ENCODE results near the gene COG5.

The COG5 gene

DNA sequence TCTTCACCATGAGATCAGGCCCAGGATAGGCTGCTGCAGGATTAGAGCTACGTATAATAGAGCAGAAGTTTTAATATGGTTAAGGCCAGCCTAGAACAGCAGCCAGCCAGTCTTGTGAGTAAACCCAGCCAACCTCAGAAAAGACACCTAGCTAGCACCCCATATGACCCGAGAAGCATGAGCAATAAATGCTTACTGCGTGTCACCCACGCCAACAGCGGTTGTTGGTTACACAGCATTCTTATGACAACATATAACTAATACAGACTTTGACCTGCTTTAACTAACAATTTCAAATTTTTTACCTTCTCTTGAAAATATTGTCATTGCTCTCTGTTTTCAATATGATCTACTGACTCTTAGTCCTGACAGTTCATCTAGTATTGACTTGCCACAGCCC, 289.2 kb downstream of the COG5 start:
- ChIA-PET POLR2A (ENCODE audit: low non-redundant PET) (interaction anchor here (0.6 kb wide), 1 partner anchor 70 kb away, joined by 3 read pairs; no protein-coding TSS in a partner anchor), CTCF (interaction anchor here (0.6 kb wide), 1 partner anchor 17 kb away, joined by 5 read pairs; no protein-coding TSS in a partner anchor)
- H3K27ac ChIP-seq, result no peak overlapping the region
- DNase-seq (ENCODE audit: low spot score), result no peak
- TF ChIP-seq, protein P1, sequence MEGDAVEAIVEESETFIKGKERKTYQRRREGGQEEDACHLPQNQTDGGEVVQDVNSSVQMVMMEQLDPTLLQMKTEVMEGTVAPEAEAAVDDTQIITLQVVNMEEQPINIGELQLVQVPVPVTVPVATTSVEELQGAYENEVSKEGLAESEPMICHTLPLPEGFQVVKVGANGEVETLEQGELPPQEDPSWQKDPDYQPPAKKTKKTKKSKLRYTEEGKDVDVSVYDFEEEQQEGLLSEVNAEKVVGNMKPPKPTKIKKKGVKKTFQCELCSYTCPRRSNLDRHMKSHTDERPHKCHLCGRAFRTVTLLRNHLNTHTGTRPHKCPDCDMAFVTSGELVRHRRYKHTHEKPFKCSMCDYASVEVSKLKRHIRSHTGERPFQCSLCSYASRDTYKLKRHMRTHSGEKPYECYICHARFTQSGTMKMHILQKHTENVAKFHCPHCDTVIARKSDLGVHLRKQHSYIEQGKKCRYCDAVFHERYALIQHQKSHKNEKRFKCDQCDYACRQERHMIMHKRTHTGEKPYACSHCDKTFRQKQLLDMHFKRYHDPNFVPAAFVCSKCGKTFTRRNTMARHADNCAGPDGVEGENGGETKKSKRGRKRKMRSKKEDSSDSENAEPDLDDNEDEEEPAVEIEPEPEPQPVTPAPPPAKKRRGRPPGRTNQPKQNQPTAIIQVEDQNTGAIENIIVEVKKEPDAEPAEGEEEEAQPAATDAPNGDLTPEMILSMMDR (conservative IDR thresholded peaks at IDR 0.05; ENCODE audit: low read depth), result no peak

DNA sequence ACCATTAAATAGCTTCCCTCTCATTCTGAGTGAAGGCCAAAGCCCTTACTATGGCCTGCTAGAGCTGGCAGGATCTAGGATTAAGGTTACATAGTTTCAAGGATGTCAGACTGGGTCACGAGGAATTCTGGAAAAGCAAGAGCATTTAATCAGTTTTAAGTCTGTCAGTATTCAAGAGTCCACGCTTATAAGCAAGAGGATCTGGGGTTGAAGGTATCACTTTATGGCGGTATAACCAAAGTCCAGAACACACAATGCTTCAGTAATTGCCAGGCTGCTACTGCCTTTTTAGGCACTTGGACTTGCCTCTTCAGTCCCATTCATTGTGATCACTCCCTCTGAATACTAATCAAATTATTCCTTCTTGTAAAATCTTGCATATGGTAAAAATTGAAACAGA, 293.9 kb downstream of the COG5 start:
- H3K27ac ChIP-seq, result no peak overlapping the region
- CTCF ChIA-PET, result no interaction called here
- no peak for DNase-seq (ENCODE audit: low spot score)
- TF ChIP-seq, protein P1 (conservative IDR thresholded peaks at IDR 0.05; ENCODE audit: low read depth), result no peak
- POLR2A ChIA-PET (ENCODE audit: low non-redundant PET), result no interaction called here

DNA sequence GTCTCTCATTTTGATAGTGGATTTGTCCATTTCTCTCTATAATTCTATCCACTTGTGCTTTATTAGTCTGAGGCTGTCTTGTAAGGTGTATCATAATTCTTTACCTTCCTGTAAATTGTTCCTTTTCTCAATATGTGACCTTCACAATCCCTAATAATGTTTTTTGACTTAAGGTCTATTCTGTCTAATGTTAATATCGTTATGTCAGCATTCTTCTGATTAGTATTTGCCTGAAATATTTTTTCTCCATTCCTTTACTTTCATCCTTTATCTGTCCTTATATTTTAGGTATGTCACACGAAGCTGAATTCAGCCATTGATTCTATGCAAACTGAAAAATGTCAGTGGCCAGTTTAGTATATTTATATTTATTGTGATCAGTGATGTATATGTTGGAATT, 295.1 kb downstream of the COG5 start:
- ChIA-PET CTCF (no interaction called here), POLR2A (ENCODE audit: low non-redundant PET) (no interaction called here)
- TF ChIP-seq, protein P1 (conservative IDR thresholded peaks at IDR 0.05; ENCODE audit: low read depth), result no peak
- no peak overlapping the region for H3K27ac ChIP-seq
- no peak for DNase-seq (ENCODE audit: low spot score)

DNA sequence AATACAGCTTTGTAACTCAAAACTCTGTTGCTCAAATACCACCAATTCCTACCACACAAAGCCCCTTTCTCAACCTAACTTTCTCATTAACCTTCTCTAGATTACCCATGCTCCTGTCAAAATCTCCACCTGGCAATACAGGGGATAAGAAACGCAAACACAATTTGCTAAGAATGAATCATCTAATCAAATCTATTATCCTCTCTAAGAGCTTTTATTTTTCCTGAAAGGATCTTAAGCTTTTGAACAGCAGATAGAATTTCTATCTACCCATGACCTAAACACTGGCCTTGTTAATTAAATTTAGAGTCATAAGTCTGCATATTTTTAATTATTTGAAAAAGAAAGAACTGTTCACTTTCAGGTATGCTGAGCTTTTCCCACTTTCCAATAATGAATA, 296.6 kb downstream of the COG5 start:
- no peak for DNase-seq (ENCODE audit: low spot score)
- POLR2A ChIA-PET (ENCODE audit: low non-redundant PET), result no interaction called here
- CTCF ChIA-PET, result interaction anchor here (1.0 kb wide), 1 partner anchor 13 kb away, joined by 3 read pairs; no protein-coding TSS in a partner anchor
- TF ChIP-seq, protein P1 (conservative IDR thresholded peaks at IDR 0.05; ENCODE audit: low read depth), result no peak
- H3K27ac ChIP-seq, result no peak overlapping the region

DNA sequence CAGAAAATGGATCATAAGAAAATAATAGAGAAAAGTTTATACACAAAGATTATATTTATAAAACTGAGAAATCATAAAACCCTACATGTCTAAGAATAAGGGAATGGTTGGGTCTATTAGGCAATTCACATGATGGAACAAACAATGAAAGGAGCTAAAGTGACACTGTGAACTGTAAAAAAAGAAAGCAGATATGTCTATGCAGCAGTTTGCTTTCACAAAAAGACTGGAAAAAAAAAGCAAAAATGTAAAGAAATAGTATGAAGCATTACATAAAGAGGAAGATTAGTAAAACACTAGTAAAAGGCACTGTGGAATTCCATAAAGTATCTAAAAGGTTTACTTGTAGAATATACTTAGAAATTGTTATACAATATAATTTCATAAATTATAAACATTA, 299.0 kb downstream of the COG5 start:
- CTCF ChIA-PET, result no interaction called here
- TF ChIP-seq, protein P1 (conservative IDR thresholded peaks at IDR 0.05; ENCODE audit: low read depth), result no peak
- POLR2A ChIA-PET (ENCODE audit: low non-redundant PET), result no interaction called here
- no peak for DNase-seq (ENCODE audit: low spot score)
- H3K27ac ChIP-seq, result no peak overlapping the region

GRCh38 chr7:107262857-107263256, 300.9 kb downstream of the COG5 start:
- TF ChIP-seq, protein P1 (conservative IDR thresholded peaks at IDR 0.05; ENCODE audit: low read depth), result no peak
- no peak for DNase-seq (ENCODE audit: low spot score)
- ChIA-PET POLR2A (ENCODE audit: low non-redundant PET) (no interaction called here), CTCF (no interaction called here)
- H3K27ac ChIP-seq, result no peak overlapping the region

DNA sequence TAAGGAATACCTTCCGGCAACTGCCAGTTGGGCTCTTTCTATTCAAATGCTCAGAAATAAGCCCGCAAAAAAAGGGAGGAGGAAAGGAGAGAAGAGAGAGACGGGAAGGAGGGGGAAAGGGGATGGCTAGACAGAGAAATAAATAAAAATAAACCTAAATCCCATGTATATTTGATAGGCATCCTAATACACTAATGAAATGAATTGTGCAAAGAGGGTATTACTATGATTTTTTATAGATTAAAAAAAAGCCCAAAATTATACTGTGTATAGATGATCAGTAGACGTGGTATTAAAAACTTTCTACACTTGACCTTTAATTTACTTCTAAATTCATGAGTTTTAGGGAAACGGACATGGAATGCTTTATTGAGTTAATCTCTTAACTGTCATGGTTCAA, 305.0 kb downstream of the COG5 start:
- TF ChIP-seq, protein P1 (conservative IDR thresholded peaks at IDR 0.05; ENCODE audit: low read depth), result no peak
- ChIA-PET POLR2A (ENCODE audit: low non-redundant PET) (no interaction called here), CTCF (no interaction called here)
- H3K27ac ChIP-seq, result no peak overlapping the region
- DNase-seq (ENCODE audit: low spot score), result no peak
